Muscle layer of duodenum (tissue), 2 donors: ENCODE results near the gene FOXRED1.
"Not testable (repeated sequence)": the region's sequence is repeated elsewhere in the genome, so short reads cannot be mapped to it uniquely, and the experiment has no call there.

Experiments
- H3K27ac ChIP-seq: one replicate; pipeline ENCODE4 v1.7.0; 2013; ENCODE audit warnings: mild to moderate bottlenecking, low read length
- H3K27me3 ChIP-seq: one replicate; pipeline ENCODE4 v1.7.0; 2013; ENCODE audit warnings: low read depth, mild to moderate bottlenecking, control low read depth, low read length
- H3K36me3 ChIP-seq, 2 donors: one replicate each; pipeline ENCODE4 v1.7.0; 2013; ENCODE audit warnings: low read length in 2 of 2, control low read depth in 1 of 2, mild to moderate bottlenecking in 1 of 2; ENCODE audit not compliant: insufficient read depth in 2 of 2, control insufficient read depth in 1 of 2
- H3K4me1 ChIP-seq, 2 donors: one replicate each; pipeline ENCODE4 v1.7.0; 2013; ENCODE audit warnings: low read length in 2 of 2, mild to moderate bottlenecking in 2 of 2, control low read depth in 1 of 2, moderate library complexity in 1 of 2; ENCODE audit not compliant: insufficient read depth in 2 of 2, control insufficient read depth in 1 of 2
- H3K4me3 ChIP-seq, 2 donors: one replicate each; pipeline ENCODE4 v1.7.0; 2013; ENCODE audit warnings: low read length in 2 of 2, low read depth in 1 of 2, mild to moderate bottlenecking in 1 of 2
- H3K9me3 ChIP-seq, 2 donors: one replicate each; pipeline ENCODE4 v1.7.0; 2013; ENCODE audit warnings: low read length in 2 of 2, control low read depth in 1 of 2, mild to moderate bottlenecking in 1 of 2; ENCODE audit not compliant: control insufficient read depth in 1 of 2
- donor health status: healthy.

Gene FOXRED1

GRCh38 chr11:126253265-126253664, 15.7 kb upstream of the FOXRED1 start:
- H3K36me3 ChIP-seq = peaks cover 38 to 42% of the 10 kb centered on the region in 2 donors

GRCh38 chr11:126254819-126255218, 14.1 kb upstream of the FOXRED1 start:
- peaks cover 39 to 46% of the 10 kb centered on the region in 2 donors for H3K36me3 ChIP-seq
- no peak overlapping the region for H3K4me3 ChIP-seq
- no peaks in the 10 kb centered on the region for H3K9me3 ChIP-seq

More at GRCh38 chr11:126253265-126253664, 15.7 kb upstream of the FOXRED1 start:
- Histone ChIP-seq H3K4me3 (no peak overlapping the region), H3K9me3 (no peaks in the 10 kb centered on the region), H3K27ac (no peak overlapping the region), H3K4me1 (no peaks in the 10 kb centered on the region), H3K27me3 (no peaks in the 10 kb centered on the region)

GRCh38 chr11:126255507-126255906, 13.4 kb upstream of the FOXRED1 start:
- H3K27ac ChIP-seq, H3K27me3 ChIP-seq, H3K4me3 ChIP-seq, H3K9me3 ChIP-seq, H3K4me1 ChIP-seq: not testable (repeated sequence)
- H3K36me3 ChIP-seq = peaks cover 36 to 46% of the 10 kb centered on the region in 2 donors

More at GRCh38 chr11:126254819-126255218, 14.1 kb upstream of the FOXRED1 start:
- H3K27ac ChIP-seq = no peak overlapping the region
- H3K27me3 ChIP-seq = no peaks in the 10 kb centered on the region
- no peaks in the 10 kb centered on the region for H3K4me1 ChIP-seq

- Histone ChIP-seq H3K9me3 (no peaks in the 10 kb centered on the region), H3K27ac (no peak overlapping the region), H3K36me3 (peaks cover 29 to 43% of the 10 kb centered on the region in 2 donors), H3K4me1 (no peaks in the 10 kb centered on the region), H3K27me3 (no peaks in the 10 kb centered on the region), H3K4me3 (no peak overlapping the region)
Observed at GRCh38 chr11:126256216-126256615, 12.7 kb upstream of the FOXRED1 start.

- no peaks in the 10 kb centered on the region for H3K9me3 ChIP-seq
- H3K4me3 ChIP-seq = no peak overlapping the region
- no peaks in the 10 kb centered on the region for H3K4me1 ChIP-seq
- H3K36me3 ChIP-seq = peaks cover 30 to 40% of the 10 kb centered on the region in 2 donors
- no peak overlapping the region for H3K27ac ChIP-seq
- no peaks in the 10 kb centered on the region for H3K27me3 ChIP-seq
Observed at GRCh38 chr11:126257144-126257543, 11.8 kb upstream of the FOXRED1 start.

- no peak overlapping the region for H3K4me3 ChIP-seq
- no peaks in the 10 kb centered on the region for H3K27me3 ChIP-seq
- no peak overlapping the region for H3K27ac ChIP-seq
- H3K4me1 ChIP-seq = no peaks in the 10 kb centered on the region
- H3K36me3 ChIP-seq = peaks cover 36 to 41% of the 10 kb centered on the region in 2 donors
- no peaks in the 10 kb centered on the region for H3K9me3 ChIP-seq
Observed at GRCh38 chr11:126257764-126258163, 11.2 kb upstream of the FOXRED1 start.

GRCh38 chr11:126262216-126262615, 6.7 kb upstream of the FOXRED1 start:
- Histone ChIP-seq H3K4me3 (no peak overlapping the region), H3K36me3 (peaks cover 56 to 58% of the 10 kb centered on the region in 2 donors)

GRCh38 chr11:126263489-126263888, 5.5 kb upstream of the FOXRED1 start:
- H3K36me3 ChIP-seq = peaks cover 49 to 52% of the 10 kb centered on the region in 2 donors
- peaks cover 5 to 13% of the 10 kb centered on the region in 2 donors for H3K4me1 ChIP-seq
- H3K27me3 ChIP-seq = no peaks in the 10 kb centered on the region
- no peaks in the 10 kb centered on the region for H3K9me3 ChIP-seq
- no peak overlapping the region for H3K27ac ChIP-seq
- no peak overlapping the region for H3K4me3 ChIP-seq

More at GRCh38 chr11:126262216-126262615, 6.7 kb upstream of the FOXRED1 start:
- H3K27me3 ChIP-seq = no peaks in the 10 kb centered on the region
- no peak overlapping the region for H3K27ac ChIP-seq
- no peaks in the 10 kb centered on the region for H3K9me3 ChIP-seq
- H3K4me1 ChIP-seq = peaks cover 0 to 4% of the 10 kb centered on the region in 2 donors

- Histone ChIP-seq H3K4me1 (peaks cover 5 to 20% of the 10 kb centered on the region in 2 donors), H3K4me3 (no peak overlapping the region), H3K9me3 (no peaks in the 10 kb centered on the region), H3K36me3 (peaks cover 49 to 50% of the 10 kb centered on the region in 2 donors), H3K27ac (no peak overlapping the region), H3K27me3 (no peaks in the 10 kb centered on the region)
Observed at GRCh38 chr11:126265811-126266210, 3.1 kb upstream of the FOXRED1 start.

GRCh38 chr11:126267650-126268049, 1.3 kb upstream of the FOXRED1 start:
- H3K9me3 ChIP-seq = no peaks in the 10 kb centered on the region
- peak overlapping the region; percentile 76 to 79 for H3K4me3 ChIP-seq
- H3K27ac ChIP-seq = peak overlapping the region; percentile 78
- H3K4me1 ChIP-seq = peaks cover 5 to 20% of the 10 kb centered on the region in 2 donors
- H3K36me3 ChIP-seq = peaks cover 44% of the 10 kb centered on the region in 2 donors
- no peaks in the 10 kb centered on the region for H3K27me3 ChIP-seq

GRCh38 chr11:126268361-126268707, 620 bp upstream of the FOXRED1 start:
- Histone ChIP-seq H3K9me3 (no peaks in the 10 kb centered on the region), H3K36me3 (peaks cover 44 to 46% of the 10 kb centered on the region in 2 donors), H3K27me3 (no peaks in the 10 kb centered on the region), H3K4me3 (peak overlapping the region; percentile 76 to 79), H3K27ac (peak overlapping the region; percentile 78), H3K4me1 (peaks cover 5 to 20% of the 10 kb centered on the region in 2 donors)

- Histone ChIP-seq H3K4me1 (peaks cover 6% of the 10 kb centered on the region in 2 donors), H3K9me3 (no peaks in the 10 kb centered on the region), H3K4me3 (no peak overlapping the region), H3K36me3 (peaks cover 33 to 46% of the 10 kb centered on the region in 2 donors), H3K27ac (no peak overlapping the region), H3K27me3 (no peaks in the 10 kb centered on the region)
Observed at GRCh38 chr11:126277322-126277721, 8.4 kb downstream of the FOXRED1 start.
